Lung (tissue), 12 donors: ENCODE data around the gene BMP8B. TPM values are rescaled to one million over a fixed set of nuclear protein-coding genes. Genes with fewer than 3 reads are reported as not detected.
A peak's percentile ranks its signal among the peaks of the same experiment; 100 is the strongest.
"Not testable (repeated sequence)": the region's sequence is repeated elsewhere in the genome, so short reads cannot be mapped to it uniquely, and the experiment has no call there.

Source experiments
- ATAC-seq: fragments of 200-7000 bp; cut with Tn5 transposase; one replicate; pipeline ENCODE4 v1.9.1; 2020; ENCODE audit warnings: moderate number of reproducible peaks; ENCODE audit not compliant: insufficient read depth, low FRiP score
- DNase-seq, 3 donors: peaks; one replicate each; pipeline ENCODE4 v3.0.0-alpha.2; 2013 to 2017
- H3K27ac ChIP-seq, 2 donors: one replicate each; pipeline ENCODE4 v1.5.1; 2013; ENCODE audit warnings: mild to moderate bottlenecking in 2 of 2, moderate library complexity in 2 of 2, control low read depth in 1 of 2, inconsistent platforms in 1 of 2, low read depth in 1 of 2, low read length in 1 of 2
- H3K27me3 ChIP-seq, 3 donors: one replicate each; pipeline ENCODE4 v1.5.1; 2013; ENCODE audit warnings: low read length in 2 of 3; ENCODE audit not compliant: control insufficient read depth in 3 of 3, insufficient read depth in 3 of 3
- H3K36me3 ChIP-seq, 4 donors: one replicate each; pipeline ENCODE4 v1.5.1; 2013; ENCODE audit warnings: low read length in 4 of 4, mild to moderate bottlenecking in 1 of 4, moderate library complexity in 1 of 4; ENCODE audit not compliant: control insufficient read depth in 4 of 4, insufficient read depth in 4 of 4
- H3K4me1 ChIP-seq, 5 donors: one replicate each; pipeline ENCODE4 v1.5.1; 2013; ENCODE audit warnings: low read length in 5 of 5, mild to moderate bottlenecking in 2 of 5, moderate library complexity in 1 of 5; ENCODE audit not compliant: control insufficient read depth in 5 of 5, insufficient read depth in 5 of 5
- H3K4me3 ChIP-seq: one replicate; pipeline ENCODE4 v1.5.1; 2013; ENCODE audit warnings: mild to moderate bottlenecking, control low read depth, moderate library complexity
- H3K9ac ChIP-seq, 2 donors: one replicate each; pipeline ENCODE4 v1.5.1; 2013; ENCODE audit warnings: low read length in 2 of 2, control low read depth in 1 of 2; ENCODE audit not compliant: insufficient read depth in 1 of 2
- H3K9me3 ChIP-seq, 4 donors: one replicate each; pipeline ENCODE4 v1.5.1; 2013; ENCODE audit warnings: low read length in 3 of 4, mild to moderate bottlenecking in 1 of 4, moderate library complexity in 1 of 4; ENCODE audit not compliant: control insufficient read depth in 4 of 4, insufficient read depth in 3 of 4
- CTCF ChIP-seq: IDR thresholded peaks from 2 replicates; pipeline ENCODE4 v1.5.1; 2012; ENCODE audit warnings: mild to moderate bottlenecking; ENCODE audit errors: control extremely low read depth, extremely low read depth
- WGBS, 2 donors: extraction: QIAGEN DNeasy Blood & Tissue Kit; methylation state at CpG; one replicate each; pipeline ENCODE4 v1.1.7; 2013; 5-methylcytosine and 5-hydroxymethylcytosine counted together
- polyA plus RNA-seq, 2 donors: library from polyadenylated mRNA; stranded (reverse); fragments of 200-250 nt; gene quantifications; one replicate each; pipeline ENCODE4 v1.2.1, GENCODE V29; 2013
- total RNA-seq, 2 donors: library from RNA; depleted of rRNA in 1 of 2; stranded (reverse); fragments of >200 nt in 1 of 2; gene quantifications; one replicate each; pipeline ENCODE4 v1.2.1, GENCODE V29; 2014 to 2021
- donor health status: control.
- donor health status: control.
- donor health status: Bipolar disorder and iron deficiency.
- donor health status: healthy.
- donor health status: DM: yes; HTN: yes; CAD: no.

BMP8B gene
- total and polyA plus RNA-seq, 4 donors = 0.63 to 4.9 (median 0.90) TPM

GRCh38 chr1:39789571-39790110 is 976 bp upstream of the BMP8B start:
- peaks cover 0 to 2% (median 0%) of the 10 kb centered on the region in 4 donors for H3K9me3 ChIP-seq
- WGBS, 2 donors = 53 to 57% methylated on average over 14 to 15 of the region's 15 CpGs
- H3K4me1 ChIP-seq = peaks cover 0 to 5% (median 0%) of the 10 kb centered on the region in 5 donors
- no peak overlapping the region for H3K4me3 ChIP-seq
- peak overlapping the region in 1 of 2 donors; percentile 4 for H3K27ac ChIP-seq
- H3K27me3 ChIP-seq = peaks cover 0 to 31% (median 21%) of the 10 kb centered on the region in 3 donors
- ATAC-seq (no peak), DNase-seq (no peak)
- no peak overlapping the region for H3K9ac ChIP-seq
- H3K36me3 ChIP-seq = no peaks in the 10 kb centered on the region
- no peak for TF ChIP-seq CTCF

DNA sequence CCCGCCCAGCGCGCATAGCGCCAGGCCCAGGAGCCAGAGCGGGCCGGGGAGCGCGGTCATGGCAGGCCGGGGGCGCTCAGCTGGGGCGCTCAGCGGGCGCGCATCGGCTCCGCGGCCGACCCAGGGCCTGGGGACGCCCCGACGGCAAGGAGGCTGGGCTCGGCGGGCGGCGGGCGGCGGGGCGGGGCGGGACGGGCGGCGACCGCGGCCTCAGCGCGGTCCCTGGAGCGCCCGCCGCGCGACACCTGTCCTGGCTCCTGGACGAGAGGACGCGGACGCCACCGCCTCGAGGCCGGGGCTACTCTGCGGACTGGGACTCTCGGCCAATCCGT is 273 bp downstream of the BMP8B start:
- WGBS, 2 donors = 0 to 3% methylated on average over 14 to 51 of the region's 51 CpGs
- Histone ChIP-seq H3K4me1 (peaks cover 0 to 5% (median 0%) of the 10 kb centered on the region in 5 donors), H3K9me3 (peaks cover 0 to 2% (median 0%) of the 10 kb centered on the region in 4 donors), H3K27ac (no peak overlapping the region), H3K27me3 (peaks cover 0 to 31% (median 21%) of the 10 kb centered on the region in 3 donors), H3K9ac (no peak overlapping the region), H3K4me3 (peak overlapping the region; percentile 56), H3K36me3 (no peaks in the 10 kb centered on the region)
- ATAC-seq = no peak
- DNase-seq = no peak
- TF ChIP-seq CTCF = no peak

GRCh38 chr1:39787964-39788363 is 701 bp downstream of the BMP8B start:
- H3K4me3 ChIP-seq, ATAC-seq, H3K27ac ChIP-seq, H3K9ac ChIP-seq, DNase-seq, H3K9me3 ChIP-seq, H3K4me1 ChIP-seq, H3K36me3 ChIP-seq: not testable (repeated sequence)
- H3K27me3 ChIP-seq = peaks cover 0 to 31% (median 22%) of the 10 kb centered on the region in 3 donors
- WGBS, 2 donors = 4 to 9% methylated on average over 41 to 55 of the region's 55 CpGs

DNA sequence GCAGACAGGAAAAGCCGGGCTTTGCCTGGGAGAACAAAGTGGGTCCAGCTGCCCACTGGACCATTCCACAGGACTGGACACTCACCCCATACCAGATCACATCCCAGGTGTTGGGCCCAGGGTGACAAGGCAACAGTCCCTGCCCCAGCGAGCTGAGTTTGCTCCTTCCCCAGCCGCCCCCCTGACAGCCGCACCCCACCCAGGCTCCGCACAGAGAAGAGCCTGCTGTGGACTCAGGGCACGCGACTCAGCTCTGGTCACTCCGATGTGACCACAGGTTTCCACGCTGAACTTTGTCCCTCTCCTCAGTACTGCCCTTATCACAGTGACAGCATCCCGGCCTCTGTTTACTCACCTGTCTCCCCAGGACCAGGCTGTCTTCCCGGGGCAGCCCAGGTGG is 1.2 kb downstream of the BMP8B start:
- H3K27me3 ChIP-seq = peaks cover 0 to 29% (median 21%) of the 10 kb centered on the region in 3 donors
- H3K4me1 ChIP-seq = peaks cover 0 to 5% (median 0%) of the 10 kb centered on the region in 5 donors
- TF ChIP-seq CTCF = no peak
- no peak for ATAC-seq
- DNase-seq = no peak
- no peak overlapping the region for H3K9ac ChIP-seq
- 67 to 68% methylated on average over 11 of the region's 11 CpGs for WGBS, 2 donors
- H3K36me3 ChIP-seq = no peaks in the 10 kb centered on the region
- H3K9me3 ChIP-seq = peaks cover 0 to 2% (median 0%) of the 10 kb centered on the region in 4 donors
- no peak overlapping the region for H3K4me3 ChIP-seq
- H3K27ac ChIP-seq = no peak overlapping the region

DNA sequence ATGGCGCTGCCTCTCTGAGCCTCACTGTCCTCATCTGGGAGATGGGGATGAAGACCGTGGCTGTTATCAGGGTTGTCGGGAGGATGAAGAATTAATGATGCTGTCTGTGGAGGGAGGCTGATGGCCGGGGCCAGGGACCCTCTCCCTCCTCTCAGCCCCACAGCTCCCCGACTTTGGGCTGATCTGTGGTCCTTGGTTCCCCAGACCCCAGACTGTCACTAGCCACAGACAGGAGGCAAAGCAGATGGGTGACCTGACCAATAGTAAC is 1.6 kb downstream of the BMP8B start:
- not testable (repeated sequence) for H3K4me3 ChIP-seq, ATAC-seq, DNase-seq, H3K36me3 ChIP-seq, H3K27ac ChIP-seq, H3K9ac ChIP-seq, H3K9me3 ChIP-seq, H3K4me1 ChIP-seq
- H3K27me3 ChIP-seq = peaks cover 0 to 28% (median 21%) of the 10 kb centered on the region in 3 donors
- 94% methylated on average over 5 of the region's 5 CpGs; no CpG with 5 or more reads in 1 of the 2 donors for WGBS, 2 donors

DNA sequence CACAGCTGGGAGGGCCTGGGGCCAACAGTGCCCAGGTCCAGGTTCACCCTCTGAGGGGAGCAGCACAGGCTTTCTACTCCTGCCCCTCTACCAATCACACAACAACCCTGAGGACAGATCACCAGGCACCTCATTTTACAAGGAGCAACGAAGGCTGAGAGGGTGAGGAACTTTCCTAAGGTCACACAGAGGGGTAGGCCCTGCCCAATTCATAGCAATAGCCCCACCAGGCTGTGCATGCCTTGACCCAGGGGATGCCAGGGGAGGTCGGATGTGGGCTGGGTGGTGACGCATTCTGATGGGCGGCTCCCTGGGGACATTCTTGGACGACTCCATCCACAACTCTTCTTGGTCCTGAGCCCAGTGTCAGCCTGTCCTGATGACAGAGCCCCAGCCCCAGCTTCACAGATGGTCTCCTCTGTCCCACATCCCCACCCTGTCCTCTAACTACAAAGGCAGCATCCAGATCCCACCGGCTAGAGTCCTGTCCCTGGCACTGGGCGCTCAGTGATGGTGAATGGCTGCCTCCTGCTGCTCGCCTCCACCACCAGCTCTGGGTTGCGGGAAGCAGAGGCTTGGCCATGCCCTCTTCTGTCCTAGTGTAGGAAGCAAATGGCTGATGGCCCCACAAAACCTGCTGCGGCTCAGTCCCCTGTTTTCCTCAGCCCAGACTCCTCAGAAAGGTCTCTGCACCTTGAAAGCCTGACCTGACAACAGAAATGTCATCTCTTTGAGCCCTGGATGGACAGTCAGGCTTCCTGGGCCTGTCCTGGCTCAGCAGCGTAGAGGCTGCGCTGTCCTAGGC is 2.2 kb downstream of the BMP8B start:
- not testable (repeated sequence) for H3K4me1 ChIP-seq, DNase-seq, H3K9ac ChIP-seq, ATAC-seq, H3K36me3 ChIP-seq, H3K4me3 ChIP-seq, H3K27ac ChIP-seq, H3K9me3 ChIP-seq
- H3K27me3 ChIP-seq = peaks cover 0 to 28% (median 18%) of the 10 kb centered on the region in 3 donors
- 89 to 93% methylated on average over 9 to 10 of the region's 12 CpGs for WGBS, 2 donors
